H1 (cell line): Measurements from ENCODE around the gene CTSW. TPM values are rescaled to one million over a fixed set of nuclear protein-coding genes. Genes with fewer than 3 reads are reported as not detected.

ENCODE experiments used
- SP1 ChIP-seq: IDR thresholded peaks from 2 replicates; pipeline ENCODE4 v1.6.1; 2011; ENCODE audit warnings: low read depth, low read length
- polyA plus RNA-seq, 7 experiments: library from polyadenylated mRNA; depleted of rRNA in 3 of 7; stranded (reverse) in 5 of 7; unstranded in 2 of 7; fragments of >200 nt in 5 of 7; fragments of 200-250 nt in 2 of 7; gene quantifications; 1 replicate in 5 of 7; 2 replicates in 1 of 7; 4 replicates in 1 of 7; pipeline versions ENCODE4 v1.2.1 to v1.2.3, GENCODE V29; 2011 to 2013; ENCODE audit warnings: missing spikeins in 2 of 7, mixed read lengths in 2 of 7
- total RNA-seq: library from RNA; stranded (reverse); fragmentation: NEBNext Ultra II Directional; extraction: Animal tissue kit (Norgen Biotek cat#: 25700); gene quantifications from 2 replicates; pipeline ENCODE4 v1.2.1, GENCODE V29; 2021

CTSW gene
- total and polyA plus RNA-seq, 2 of the 8 experiments (the other 6 are each of a cell fraction or from before 2014, with no cell fraction given), result not detected

DNA sequence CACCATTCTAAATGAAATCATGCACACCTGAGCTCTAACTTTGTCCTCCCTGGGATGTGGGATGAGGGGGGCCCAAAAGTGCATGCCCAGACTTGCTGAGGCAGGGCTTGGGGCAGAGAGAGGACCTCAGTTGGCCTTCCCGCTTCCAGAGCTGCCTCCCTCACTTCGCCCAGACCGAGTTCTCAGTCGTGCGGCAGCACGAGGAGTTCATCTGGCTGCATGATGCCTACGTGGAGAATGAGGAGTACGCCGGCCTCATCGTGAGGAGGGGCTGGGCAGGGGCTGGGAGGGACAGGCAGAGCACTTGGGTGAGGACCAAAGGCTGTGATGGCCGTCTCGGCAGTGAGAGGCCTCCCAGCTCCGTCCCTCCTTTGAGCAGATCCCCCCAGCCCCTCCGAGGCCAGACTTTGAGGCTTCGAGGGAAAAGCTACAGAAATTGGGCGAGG lies 29.8 kb upstream of the CTSW start (continued):
- TF ChIP-seq SP1, result no peak
